Fibroblast of villous mesenchyme (primary cell): ENCODE results near the gene DIABLO. TPM values are rescaled to one million over a fixed set of nuclear protein-coding genes. Genes with fewer than 3 reads are reported as not detected.

ENCODE experiments used
- DNase-seq: peaks from one replicate; pipeline ENCODE4 v3.0.0-alpha.2; 2010; ENCODE audit warnings: low read depth
- H3K4me3 ChIP-seq: 2 replicates; pipeline ENCODE4 v1.5.1; 2011; ENCODE audit warnings: low read depth, mild to moderate bottlenecking, low read length
- CTCF ChIP-seq: IDR thresholded peaks from 2 replicates; pipeline ENCODE4 v1.5.1; 2012; ENCODE audit warnings: low read depth, mild to moderate bottlenecking, low read length; ENCODE audit not compliant: insufficient read depth
- total RNA-seq: library from RNA; depleted of rRNA; stranded (reverse); fragments of >200 nt; gene quantifications from 2 replicates; pipeline ENCODE4 v1.2.3, GENCODE V29; 2012

DIABLO gene
- total RNA-seq, 1 donor = 74.3 TPM

GRCh38 chr12:122199484-122200355 is 26.1 kb downstream of the DIABLO start:
- no peak for DNase-seq
- no peak for TF ChIP-seq CTCF
- no peak overlapping the region for H3K4me3 ChIP-seq

GRCh38 chr12:122197612-122197966 is 28.3 kb downstream of the DIABLO start:
- no peak overlapping the region for H3K4me3 ChIP-seq
- DNase-seq = no peak

GRCh38 chr12:122195405-122195804 is 30.4 kb downstream of the DIABLO start:
- no peak overlapping the region for H3K4me3 ChIP-seq
- no peak for DNase-seq
- TF ChIP-seq CTCF = no peak

More at GRCh38 chr12:122197612-122197966, 28.3 kb downstream of the DIABLO start:
- TF ChIP-seq CTCF = no peak

GRCh38 chr12:122194804-122195203 is 31.0 kb downstream of the DIABLO start:
- no peak for TF ChIP-seq CTCF
- DNase-seq = no peak
- no peak overlapping the region for H3K4me3 ChIP-seq

GRCh38 chr12:122192441-122192840 is 33.4 kb downstream of the DIABLO start:
- TF ChIP-seq CTCF = no peak
- no peak overlapping the region for H3K4me3 ChIP-seq
- no peak for DNase-seq

- peak; percentile 59 for DNase-seq
- TF ChIP-seq CTCF = peak; percentile 89
- no peak overlapping the region for H3K4me3 ChIP-seq
Measured at GRCh38 chr12:122190842-122191668, 34.8 kb downstream of the DIABLO start.
